Right lobe of liver (tissue), 6 donors: ENCODE results near the gene IGF2BP2. TPM values are rescaled to one million over a fixed set of nuclear protein-coding genes. Genes with fewer than 3 reads are reported as not detected.

ENCODE experiments used
- ATAC-seq, 4 donors: fragments of 200-7000 bp; cut with Tn5 transposase; one replicate each; pipeline ENCODE4 v1.9.1; 2020; ENCODE audit warnings: mild to moderate bottlenecking in 4 of 4, moderate library complexity in 4 of 4
- DNase-seq, 3 donors: peaks; one replicate each; pipeline ENCODE4 v3.0.0-alpha.2; 2020
- H3K27ac ChIP-seq, 3 donors: fragments of 200-600 bp; one replicate each; pipeline ENCODE4 v1.8.0; 2022
- H3K27me3 ChIP-seq, 2 donors: fragments of 200-600 bp; one replicate each; pipeline ENCODE4 v1.8.0; 2022
- H3K36me3 ChIP-seq, 4 donors: fragments of 200-600 bp; sonication (generic) in 1 of 4; one replicate each; pipeline versions ENCODE4 v1.5.1 to v1.8.0; 2017 to 2022; ENCODE audit warnings: control low read depth in 1 of 4
- H3K4me1 ChIP-seq, 4 donors: fragments of 200-600 bp; sonication (generic) in 1 of 4; one replicate each; pipeline versions ENCODE4 v1.5.1 to v1.8.0; 2017 to 2022; ENCODE audit warnings: control low read depth in 1 of 4
- H3K4me3 ChIP-seq, 3 donors: fragments of 200-600 bp; one replicate each; pipeline ENCODE4 v1.8.0; 2022
- H3K9me3 ChIP-seq, 4 donors: fragments of 200-600 bp; sonication (generic) in 1 of 4; one replicate each; pipeline versions ENCODE4 v1.5.1 to v1.8.0; 2017 to 2022; ENCODE audit warnings: control low read depth in 1 of 4
- POLR2A ChIP-seq: fragments of 450-650 bp; IDR thresholded peaks from one replicate; pipeline ENCODE4 v1.6.1; 2017; ENCODE audit warnings: antibody characterized with exemption, mild to moderate bottlenecking
- WGBS: methylation state at CpG from one replicate; pipeline ENCODE4 v1.1.6; 2018; ENCODE audit warnings: low coverage, low lambda C conversion rate; ENCODE audit not compliant: insufficient coverage; ENCODE audit errors: missing lambda C conversion rate; 5-methylcytosine and 5-hydroxymethylcytosine counted together
- intact Hi-C, 2 donors: fragments of 100-400 bp; cut with DNase I; formaldehyde crosslinking; loops; one replicate each; pipeline versions ENCODE4 v1.11.2 to v1.14.1; 2022
- total RNA-seq, 6 experiments: library from RNA; depleted of rRNA in 2 of 6; stranded (reverse); fragments of >200 nt in 2 of 6; fragmentation: NEBNext Ultra II Directional in 3 of 6; extraction: Animal tissue kit (Norgen Biotek cat#: 25700) in 3 of 6; gene quantifications; one replicate each; pipeline versions ENCODE4 v1.1.0 to v1.2.4, GENCODE V29; 2016 to 2023
- TF ChIP-seq, protein P1 (sequence below), 4 donors: fragments of 200-600 bp in 3 of 4; fragments of 450-650 bp in 1 of 4; IDR thresholded peaks; one replicate each; pipeline versions ENCODE4 v1.5.1 to v1.8.0; 2016 to 2022; ENCODE audit warnings: antibody characterized with exemption in 4 of 4, mild to moderate bottlenecking in 2 of 4
- donor health status: DM: no; HTN: yes; CAD: no.
- donor health status: DM: no; HTN: no; CAD: no.
- donor health status: DM: no; HTN: no; CAD: no.
- donor health status: DM: no; HTN: yes; CAD: no.
- donor health status: DM: no; HTN: yes; CAD: no.

IGF2BP2 gene
- total RNA-seq, 6 experiments from 2014 or later, result 0.99 to 3.0 (median 1.8) TPM

DNA sequence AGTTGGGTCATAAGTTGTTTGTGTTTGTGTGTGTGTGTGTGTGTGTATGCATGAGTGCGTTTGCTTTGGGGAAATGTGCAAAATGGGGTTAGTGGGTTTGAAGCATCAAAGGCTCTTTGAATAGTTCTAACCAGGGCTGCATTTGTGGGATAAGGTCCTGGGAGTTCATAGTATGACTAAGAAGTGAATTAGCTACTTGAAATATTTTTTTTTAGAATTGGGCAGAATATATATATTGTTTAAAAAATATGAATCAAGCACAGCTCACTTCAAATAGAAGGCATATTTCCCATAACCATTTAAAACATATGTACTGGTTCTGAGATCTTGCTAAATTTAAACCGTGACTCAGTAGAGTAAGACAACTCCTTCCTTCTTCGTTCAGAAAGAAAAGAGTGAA is 43.1 kb downstream of the IGF2BP2 start:
- Histone ChIP-seq H3K36me3 (no peaks in the 10 kb centered on the region), H3K27me3 (no peaks in the 10 kb centered on the region), H3K27ac (no peak overlapping the region), H3K9me3 (no peaks in the 10 kb centered on the region), H3K4me3 (no peak overlapping the region), H3K4me1 (no peaks in the 10 kb centered on the region)
- no peak for TF ChIP-seq POLR2A
- TF ChIP-seq, protein P1, sequence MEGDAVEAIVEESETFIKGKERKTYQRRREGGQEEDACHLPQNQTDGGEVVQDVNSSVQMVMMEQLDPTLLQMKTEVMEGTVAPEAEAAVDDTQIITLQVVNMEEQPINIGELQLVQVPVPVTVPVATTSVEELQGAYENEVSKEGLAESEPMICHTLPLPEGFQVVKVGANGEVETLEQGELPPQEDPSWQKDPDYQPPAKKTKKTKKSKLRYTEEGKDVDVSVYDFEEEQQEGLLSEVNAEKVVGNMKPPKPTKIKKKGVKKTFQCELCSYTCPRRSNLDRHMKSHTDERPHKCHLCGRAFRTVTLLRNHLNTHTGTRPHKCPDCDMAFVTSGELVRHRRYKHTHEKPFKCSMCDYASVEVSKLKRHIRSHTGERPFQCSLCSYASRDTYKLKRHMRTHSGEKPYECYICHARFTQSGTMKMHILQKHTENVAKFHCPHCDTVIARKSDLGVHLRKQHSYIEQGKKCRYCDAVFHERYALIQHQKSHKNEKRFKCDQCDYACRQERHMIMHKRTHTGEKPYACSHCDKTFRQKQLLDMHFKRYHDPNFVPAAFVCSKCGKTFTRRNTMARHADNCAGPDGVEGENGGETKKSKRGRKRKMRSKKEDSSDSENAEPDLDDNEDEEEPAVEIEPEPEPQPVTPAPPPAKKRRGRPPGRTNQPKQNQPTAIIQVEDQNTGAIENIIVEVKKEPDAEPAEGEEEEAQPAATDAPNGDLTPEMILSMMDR (IDR thresholded peaks at IDR 0.05), result no peak
- ATAC-seq, result no peak
- no peak for DNase-seq
- intact Hi-C loops, result no loop called here
- WGBS, result 67% methylated on average over 3 of the region's 3 CpGs

DNA sequence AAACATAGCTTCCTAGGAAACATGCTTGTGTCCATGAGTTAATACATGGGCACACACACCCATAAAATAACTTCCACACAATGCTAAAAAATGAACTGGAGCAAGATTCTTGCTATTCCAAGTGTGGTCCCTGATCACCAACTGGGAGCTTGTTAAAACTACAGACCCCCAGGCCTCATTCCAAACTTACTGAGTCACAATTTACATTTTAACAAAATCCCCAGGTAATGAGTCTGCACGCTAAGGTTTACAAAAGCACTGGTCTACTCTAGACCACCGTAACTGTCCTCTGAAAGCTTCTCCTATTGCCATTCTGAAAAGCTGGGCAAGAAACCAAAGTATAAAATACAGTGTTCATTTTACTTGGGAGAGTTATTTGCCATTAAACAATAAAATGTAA is 45.4 kb downstream of the IGF2BP2 start:
- H3K36me3 ChIP-seq, result no peaks in the 10 kb centered on the region
- no peak for DNase-seq
- TF ChIP-seq, protein P1 (IDR thresholded peaks at IDR 0.05), result no peak
- no peak for ATAC-seq
- H3K4me3 ChIP-seq, result no peak overlapping the region
- H3K27ac ChIP-seq, result no peak overlapping the region
- H3K4me1 ChIP-seq, result no peaks in the 10 kb centered on the region
- no peaks in the 10 kb centered on the region for H3K27me3 ChIP-seq
- intact Hi-C loops, result no loop called here
- no peaks in the 10 kb centered on the region for H3K9me3 ChIP-seq
- 100% methylated on average over 2 of the region's 2 CpGs for WGBS

DNA sequence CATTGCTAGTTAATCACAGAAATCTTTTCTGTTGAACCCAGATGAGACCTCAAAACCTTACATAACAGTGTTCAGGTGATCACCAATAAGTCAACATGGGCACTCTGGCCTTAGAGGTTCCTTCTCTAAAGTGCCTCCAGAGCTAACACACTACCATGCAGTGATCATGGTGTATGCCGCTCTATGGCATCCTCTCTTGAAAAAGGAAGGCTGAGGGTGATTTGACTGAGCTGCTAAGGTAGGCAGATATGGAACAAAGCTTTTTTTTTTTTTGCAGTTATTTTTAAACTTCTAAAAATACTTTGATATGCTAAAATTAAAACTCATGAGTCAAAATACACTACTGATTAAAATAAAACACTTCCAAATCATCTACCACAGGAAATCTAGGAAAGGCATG is 46.0 kb downstream of the IGF2BP2 start:
- H3K4me3 ChIP-seq, result no peak overlapping the region
- no peak for DNase-seq
- no peak overlapping the region for H3K27ac ChIP-seq
- no peak for ATAC-seq
- no peaks in the 10 kb centered on the region for H3K36me3 ChIP-seq
- H3K4me1 ChIP-seq, result no peaks in the 10 kb centered on the region
- 73% methylated on average over 1 of the region's 1 CpG for WGBS
- H3K9me3 ChIP-seq, result no peaks in the 10 kb centered on the region
- TF ChIP-seq, protein P1 (IDR thresholded peaks at IDR 0.05), result no peak
- TF ChIP-seq POLR2A, result no peak
- H3K27me3 ChIP-seq, result no peaks in the 10 kb centered on the region
- intact Hi-C loops, result no loop called here

DNA sequence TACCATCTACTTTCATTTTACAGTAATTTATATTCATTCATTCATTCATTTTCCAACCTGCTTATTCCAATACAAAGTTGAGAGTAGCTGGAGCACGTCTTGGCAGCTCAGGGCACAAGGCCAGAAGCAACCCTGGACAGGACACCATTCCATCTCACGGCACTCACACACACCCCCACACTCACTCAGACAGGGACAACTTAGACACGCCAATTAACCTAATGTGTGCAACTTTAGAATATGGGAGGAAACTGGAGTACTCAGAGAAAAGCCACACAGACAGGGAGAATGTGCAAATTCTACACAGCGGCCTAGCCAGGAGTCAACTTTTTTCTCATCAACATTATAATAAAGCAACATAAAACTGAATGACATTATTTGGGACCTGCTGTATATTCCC is 46.7 kb downstream of the IGF2BP2 start:
- H3K4me3 ChIP-seq, result no peak overlapping the region
- no peaks in the 10 kb centered on the region for H3K4me1 ChIP-seq
- no peaks in the 10 kb centered on the region for H3K9me3 ChIP-seq
- TF ChIP-seq POLR2A, result no peak
- TF ChIP-seq, protein P1 (IDR thresholded peaks at IDR 0.05), result no peak
- ATAC-seq, result no peak
- H3K36me3 ChIP-seq, result no peaks in the 10 kb centered on the region
- intact Hi-C loops, result no loop called here
- no peaks in the 10 kb centered on the region for H3K27me3 ChIP-seq
- DNase-seq, result no peak
- no peak overlapping the region for H3K27ac ChIP-seq
- 72% methylated on average over 4 of the region's 4 CpGs for WGBS

DNA sequence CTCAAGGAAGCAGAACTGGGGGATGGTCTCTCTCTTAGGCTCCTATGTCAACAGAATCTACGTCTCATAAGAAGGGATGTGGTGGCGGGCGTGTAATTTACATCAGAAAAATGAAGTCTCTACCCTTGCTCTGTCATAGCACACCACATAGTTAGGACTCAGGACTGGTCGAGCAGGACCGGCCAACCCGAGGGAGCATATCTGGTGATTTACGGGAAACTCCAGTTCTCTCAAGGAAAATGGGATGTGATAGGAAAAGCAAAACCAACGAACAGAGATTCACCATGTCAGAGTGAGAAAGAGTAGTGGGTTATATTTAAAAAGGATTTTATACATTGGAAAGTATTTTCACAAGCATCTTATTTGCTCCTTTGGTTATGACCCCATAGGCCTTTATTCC is 54.7 kb downstream of the IGF2BP2 start:
- Histone ChIP-seq H3K27ac (no peak overlapping the region), H3K4me3 (no peak overlapping the region), H3K36me3 (no peaks in the 10 kb centered on the region), H3K4me1 (no peaks in the 10 kb centered on the region), H3K27me3 (no peaks in the 10 kb centered on the region), H3K9me3 (no peaks in the 10 kb centered on the region)
- intact Hi-C loops, result no loop called here
- WGBS, result 67% methylated on average over 8 of the region's 8 CpGs
- ATAC-seq, result no peak
- no peak for DNase-seq
- TF ChIP-seq, protein P1 (IDR thresholded peaks at IDR 0.05), result no peak
- TF ChIP-seq POLR2A, result no peak
